GM18498 (cell line): Measurements from ENCODE around the gene HNRNPA3.
A peak's percentile ranks its signal among the peaks of the same experiment; 100 is the strongest.
"Not testable (repeated sequence)": the region's sequence is repeated elsewhere in the genome, so short reads cannot be mapped to it uniquely, and the experiment has no call there.

Experiments
- ATAC-seq: cut with Tn5 transposase; IDR thresholded peaks from one replicate; pipeline ENCODE4 v1.9.1; 2021; ENCODE audit warnings: mild to moderate bottlenecking, moderate library complexity; ENCODE audit not compliant: unreplicated experiment

HNRNPA3 gene

DNA sequence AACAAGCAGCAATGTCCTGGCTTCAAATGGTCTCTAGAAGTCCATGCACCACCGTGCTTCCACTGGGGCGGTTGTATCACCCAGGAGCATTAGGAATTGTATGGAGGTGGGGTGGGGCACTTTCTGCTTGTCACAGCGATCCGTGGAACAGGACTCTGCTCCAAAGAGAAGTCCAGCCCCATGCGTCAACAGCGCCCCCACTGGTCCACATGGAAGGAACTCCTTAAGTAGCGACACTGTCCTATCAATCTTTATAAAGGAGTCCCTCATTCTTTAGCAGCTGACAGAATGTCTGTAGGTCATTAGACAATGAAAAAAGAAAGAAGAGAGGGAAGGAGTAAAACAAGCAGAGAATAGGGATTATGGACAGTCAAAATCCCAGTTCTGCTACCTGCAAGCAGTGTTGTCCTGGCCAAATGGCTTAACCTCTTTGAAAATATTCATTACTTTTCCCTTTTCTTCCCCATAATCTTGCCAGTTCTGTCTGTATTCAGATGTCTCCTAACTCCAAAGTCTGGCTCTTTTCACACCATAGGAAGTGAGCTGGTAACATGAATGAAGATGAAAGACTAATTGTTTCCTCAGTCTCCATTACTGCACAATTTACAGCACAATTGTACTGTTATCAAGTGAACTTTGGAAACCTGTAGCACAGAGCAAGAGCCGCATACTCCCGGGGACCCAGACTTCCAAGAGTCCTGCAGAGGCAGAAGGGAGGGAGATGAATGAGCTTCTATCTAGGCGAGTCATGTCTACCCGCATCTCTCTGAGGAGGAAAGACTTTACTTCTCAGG is 42.0 kb downstream of the HNRNPA3 start:
- no peak for ATAC-seq

DNA sequence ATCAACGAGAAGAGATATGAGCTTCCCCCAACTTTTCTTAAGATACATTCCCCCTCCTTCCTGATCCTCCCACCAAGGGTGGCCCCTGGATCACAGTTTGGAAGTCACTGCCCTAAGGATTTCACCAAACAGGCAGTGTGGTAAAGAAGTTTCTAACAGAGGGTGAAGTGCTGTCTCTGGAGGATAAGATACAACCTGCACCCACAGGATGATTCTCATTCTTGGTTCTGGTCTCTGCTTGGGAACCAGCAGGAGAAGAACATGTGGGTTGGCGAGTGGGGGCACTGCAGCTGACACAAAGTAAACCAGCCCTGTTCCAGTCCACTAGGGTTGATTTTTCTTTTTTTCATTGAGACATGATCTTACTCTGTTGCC is 42.6 kb downstream of the HNRNPA3 start:
- no peak for ATAC-seq

DNA sequence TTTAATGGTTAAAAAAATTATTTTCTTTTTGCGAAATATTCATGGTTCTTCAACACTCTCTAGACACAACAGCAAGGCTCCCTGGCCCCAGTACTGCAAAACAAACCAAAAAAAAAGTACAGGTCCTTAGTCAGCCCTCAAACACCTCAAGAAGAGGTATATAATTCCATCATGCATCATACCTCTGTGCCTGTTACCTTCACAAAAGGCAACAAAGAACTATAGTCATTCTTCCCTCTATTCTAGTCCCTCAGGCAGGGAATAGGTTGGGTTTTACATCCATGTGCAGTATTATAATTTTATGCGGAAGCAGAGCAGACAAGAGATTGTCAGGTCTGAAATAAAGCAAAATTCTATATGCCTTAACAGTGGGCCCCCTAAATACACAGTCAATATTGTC is 43.4 kb downstream of the HNRNPA3 start:
- ATAC-seq = no peak

DNA sequence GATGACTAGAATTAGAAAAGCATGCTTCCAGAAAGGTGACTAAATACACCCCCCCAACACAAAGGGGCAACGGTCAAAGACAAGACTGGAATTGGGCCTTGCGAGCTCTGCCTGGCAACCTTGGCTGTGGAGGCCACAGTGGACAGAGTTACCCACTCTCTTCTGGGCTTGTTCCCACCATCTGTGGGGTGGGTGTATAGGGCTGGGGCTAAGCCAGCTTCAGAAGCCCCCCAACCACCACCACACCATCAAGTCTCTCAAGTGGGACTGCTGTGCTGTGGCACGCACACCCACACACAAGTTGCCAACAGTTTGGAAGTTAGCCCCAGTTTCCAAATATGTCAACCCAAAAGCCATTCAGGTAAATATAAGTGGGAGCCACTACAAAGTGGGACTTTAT is 44.1 kb downstream of the HNRNPA3 start:
- no peak for ATAC-seq

DNA sequence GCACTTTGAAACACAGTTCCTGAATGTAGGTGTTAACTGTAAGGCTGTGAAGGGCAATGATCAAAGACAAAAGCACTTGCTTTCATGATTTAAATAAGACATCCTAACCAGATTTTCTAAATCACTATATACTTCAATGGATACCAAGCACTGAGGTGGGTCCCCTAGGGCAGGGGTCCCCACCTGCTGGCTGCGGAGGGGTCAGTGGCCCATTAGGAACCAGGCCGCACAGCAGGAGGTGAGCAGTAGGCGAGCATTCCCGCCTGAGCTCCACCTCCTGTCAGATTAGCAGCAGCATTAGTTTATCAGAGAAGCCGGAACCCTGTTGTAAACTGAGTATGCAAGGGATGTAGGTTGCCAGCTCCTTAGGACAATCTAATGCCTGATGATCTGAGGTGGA is 44.9 kb downstream of the HNRNPA3 start:
- ATAC-seq = no peak

DNA sequence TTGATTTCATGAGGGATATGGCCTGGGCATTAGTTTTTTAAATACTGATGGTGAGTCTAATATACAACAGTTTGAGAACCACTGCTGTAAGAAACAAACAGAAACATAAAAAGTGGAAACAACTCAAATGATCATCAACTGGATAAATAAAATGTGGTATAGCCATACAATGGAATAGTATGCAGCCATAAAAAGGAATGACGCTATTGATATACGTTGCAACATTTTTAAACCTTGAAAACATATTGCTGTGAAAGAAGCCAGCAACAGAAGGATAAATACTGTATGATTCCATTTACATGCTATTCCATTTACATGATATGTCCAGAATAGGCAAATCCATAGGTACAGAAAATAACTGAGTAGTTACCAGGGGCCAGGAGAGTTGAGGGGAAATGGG is 45.5 kb downstream of the HNRNPA3 start:
- no peak for ATAC-seq

DNA sequence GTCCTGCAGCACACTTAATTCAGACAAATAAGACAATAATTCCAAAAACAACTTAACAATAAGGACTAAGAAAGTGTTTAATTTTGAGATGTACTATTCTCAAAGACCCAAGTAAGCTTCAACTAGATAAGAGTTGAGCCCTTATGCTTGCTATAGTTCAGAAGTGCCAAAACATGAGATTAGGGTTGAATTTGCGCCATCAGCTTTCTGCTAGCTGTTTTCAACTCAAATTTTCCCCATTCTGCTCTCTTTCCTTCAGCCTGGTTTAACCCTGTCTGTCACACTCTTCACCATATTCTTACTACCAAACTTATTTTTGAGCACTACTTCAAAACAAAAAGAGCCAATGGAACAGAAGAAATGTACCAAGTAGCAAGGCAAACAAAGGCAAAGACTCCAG is 47.8 kb downstream of the HNRNPA3 start:
- no peak for ATAC-seq

DNA sequence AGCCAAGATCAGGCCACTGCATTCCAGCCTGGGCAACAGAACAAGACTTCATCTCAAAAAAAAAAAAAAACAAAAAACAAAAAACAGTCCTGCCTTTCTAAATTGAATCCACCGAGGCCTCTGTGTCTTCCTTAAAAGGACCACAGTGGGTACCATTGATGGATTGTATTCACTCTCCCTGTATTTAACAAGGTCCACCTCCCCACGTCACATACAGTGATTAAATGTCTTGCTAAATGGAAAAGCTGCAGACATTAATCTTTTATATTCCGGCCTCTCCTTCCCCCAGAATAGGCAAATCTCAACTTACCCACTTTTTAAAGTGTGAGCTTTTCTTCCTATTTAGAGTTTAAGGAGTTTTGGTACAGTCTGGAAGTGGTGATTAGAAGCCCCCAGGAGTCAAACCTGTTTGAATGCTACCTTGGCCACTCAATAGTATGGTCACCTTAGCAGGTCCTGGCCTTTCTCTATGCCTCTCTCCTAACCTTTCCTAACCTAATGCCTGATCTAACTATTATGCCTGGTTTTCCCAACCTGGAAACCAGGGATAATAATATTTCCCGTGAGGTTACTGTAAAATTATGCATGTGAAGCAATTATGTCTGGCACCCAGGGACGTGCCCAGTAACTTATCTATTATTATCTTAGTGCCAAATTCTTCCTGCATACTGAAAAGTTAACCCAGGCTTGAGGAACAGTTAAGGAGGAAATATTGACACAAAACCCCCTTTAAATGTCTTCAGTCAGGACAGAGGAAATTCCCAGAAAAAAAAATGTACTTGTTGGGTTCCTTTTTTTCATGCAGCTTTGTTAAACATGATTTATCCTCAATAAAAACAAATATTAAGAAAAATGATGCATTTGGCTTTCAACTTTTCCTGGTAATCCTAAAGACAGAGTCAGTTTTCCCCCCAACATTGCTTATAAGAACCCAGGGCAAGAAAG is 48.8 kb downstream of the HNRNPA3 start:
- ATAC-seq = no peak

DNA sequence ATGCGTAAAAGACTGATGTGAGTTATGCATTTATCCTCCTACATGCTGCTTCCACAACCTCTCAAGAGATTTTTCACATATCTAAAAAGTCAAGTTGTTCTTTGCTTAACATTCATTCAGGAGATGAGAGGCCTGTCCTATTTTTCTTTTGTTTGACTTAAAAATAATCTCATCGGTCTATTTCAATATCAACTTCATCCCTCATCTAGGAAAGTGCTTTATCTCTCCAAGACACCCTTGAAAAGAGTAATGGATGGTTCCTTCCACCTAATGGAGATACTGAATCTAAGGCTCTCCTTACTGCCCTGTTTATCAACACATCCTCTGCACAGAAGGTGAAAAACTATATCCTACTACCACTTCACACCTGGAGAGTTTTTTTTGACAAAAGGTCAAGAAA is 49.5 kb downstream of the HNRNPA3 start:
- ATAC-seq = no peak

DNA sequence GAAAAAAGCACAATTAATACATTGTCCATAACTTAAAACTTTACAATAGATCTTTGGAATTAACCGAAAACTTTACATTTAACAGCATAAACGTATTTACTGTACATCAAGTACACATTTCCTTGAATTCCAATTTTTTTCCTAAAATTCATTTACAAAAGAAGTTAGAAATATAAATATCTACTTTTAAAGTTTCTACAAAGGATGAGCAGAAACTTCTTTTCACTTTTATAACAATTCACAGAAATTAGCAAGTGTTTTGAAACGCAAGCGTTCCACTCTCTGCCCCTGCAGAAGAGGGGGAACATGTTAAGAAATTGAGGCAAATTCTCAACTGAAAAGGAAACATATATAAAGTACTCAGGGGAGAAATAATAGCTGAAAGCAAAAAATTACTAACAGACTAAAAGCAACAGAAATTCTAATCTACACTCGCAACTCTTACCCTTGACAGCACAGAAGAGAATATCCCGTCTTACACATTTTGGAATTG is 50.4 kb downstream of the HNRNPA3 start:
- ATAC-seq = no peak

DNA sequence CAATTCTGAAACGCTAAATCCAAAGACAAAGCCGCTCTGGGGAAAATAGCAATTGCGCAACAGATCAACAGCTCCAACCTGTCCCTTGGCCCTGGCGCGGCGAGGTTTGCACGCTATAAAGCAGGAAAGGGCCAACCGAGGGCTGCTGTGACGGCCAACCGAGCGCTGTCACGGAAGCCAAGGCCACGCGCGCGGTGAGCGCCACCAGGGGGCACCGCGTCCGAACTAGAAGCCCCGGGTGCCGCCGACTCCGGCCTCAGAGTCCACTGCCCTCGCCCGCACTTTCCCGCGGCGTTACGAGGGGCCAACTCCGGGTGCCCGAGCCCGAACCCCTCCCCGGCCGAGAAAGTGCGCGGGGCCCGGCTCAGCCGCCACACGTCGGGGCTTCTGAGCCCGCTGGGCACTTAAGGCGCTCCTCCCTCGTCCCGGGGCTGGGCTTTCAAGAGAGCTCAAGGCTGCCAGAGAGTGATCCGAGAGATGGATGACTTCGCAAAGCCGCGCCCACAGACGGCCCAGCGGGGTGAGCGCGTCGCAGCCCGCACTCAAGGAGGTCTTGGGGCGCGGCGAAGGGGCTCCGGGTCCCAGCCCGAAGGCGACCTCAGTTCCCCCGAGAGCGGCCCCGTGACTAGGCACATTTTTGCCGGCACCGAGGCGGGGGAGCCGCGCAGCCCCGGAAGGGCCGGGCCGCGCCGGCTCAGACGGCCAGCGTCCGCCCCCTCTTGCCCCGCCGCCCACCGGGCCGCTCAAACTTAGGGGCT is 51.0 kb downstream of the HNRNPA3 start:
- peak; percentile 55 for ATAC-seq

DNA sequence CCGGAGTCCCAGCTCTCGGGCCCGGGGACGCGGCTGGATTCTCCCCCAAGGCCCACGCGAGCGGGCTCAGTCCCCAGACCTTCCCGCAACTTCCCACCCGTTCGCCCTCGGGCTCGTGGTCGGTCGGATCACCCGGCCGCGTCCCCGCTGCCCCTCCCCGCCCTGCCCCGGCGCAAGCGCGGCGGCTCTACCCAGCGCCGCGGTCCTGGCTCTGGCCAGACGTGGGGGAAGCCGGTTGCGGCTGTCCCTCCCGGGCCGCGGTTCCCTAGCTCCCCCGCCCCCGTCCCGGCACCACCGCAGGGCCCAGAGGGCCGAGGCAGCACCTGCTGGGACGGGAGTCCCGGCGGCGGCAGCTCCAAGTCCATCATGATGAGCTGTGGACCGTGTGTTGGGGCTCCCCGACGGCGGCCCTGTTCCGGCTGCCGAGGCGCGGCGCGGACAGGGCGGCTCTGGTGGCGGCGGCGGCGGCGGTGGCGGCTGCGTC is 51.7 kb downstream of the HNRNPA3 start:
- ATAC-seq = peak; percentile 24

DNA sequence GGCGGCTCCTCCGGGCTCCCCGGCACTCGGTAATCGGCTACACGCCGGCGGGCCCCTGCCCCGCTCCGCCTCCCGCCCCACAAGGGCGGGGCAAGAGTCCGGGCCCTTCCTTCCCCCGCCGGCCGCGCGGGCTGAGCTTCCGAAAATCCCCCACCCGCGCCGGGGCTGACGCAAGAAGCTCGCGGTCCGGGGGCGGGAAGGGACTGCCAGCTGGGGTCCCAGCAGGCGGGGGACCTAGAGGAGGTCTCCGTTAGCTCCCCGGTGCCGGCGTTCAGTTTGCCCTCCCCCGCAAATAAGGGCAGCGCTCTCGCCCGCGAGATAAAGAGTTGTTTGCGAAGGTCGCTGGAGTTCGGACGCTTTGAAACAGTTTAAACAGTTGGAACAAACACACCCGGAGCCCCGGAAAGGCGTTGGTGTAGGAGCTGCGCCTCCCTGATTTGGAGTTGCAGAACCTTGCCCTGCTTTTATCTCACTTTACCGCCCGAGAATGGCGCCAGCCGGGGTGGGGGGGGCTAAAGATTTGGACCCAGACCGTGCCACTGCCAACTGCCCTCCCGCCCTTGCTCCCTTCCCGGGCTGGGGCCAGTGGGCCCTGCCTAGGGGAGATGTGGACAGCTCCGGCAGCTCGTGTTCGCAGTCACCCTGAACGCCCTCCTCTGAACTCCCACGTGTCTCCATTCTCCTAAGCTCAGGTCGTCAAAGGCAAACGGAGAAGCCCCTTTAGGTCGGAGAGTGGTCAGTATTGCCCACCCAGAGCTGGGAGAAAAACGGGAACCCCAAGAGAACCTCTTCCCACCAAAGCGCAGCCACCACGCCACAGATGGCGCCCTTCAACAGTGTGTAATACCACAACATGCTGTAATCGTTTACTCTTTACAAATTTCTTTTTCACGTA is 52.3 kb downstream of the HNRNPA3 start, which contains the start of gene NFE2L2:
Gene NFE2L2 (minus strand): TSS at position 35 of the 895 bp plus-strand sequence. CDS start 151 bp downstream, outside the sequence.
- ATAC-seq = peak; percentile 73

DNA sequence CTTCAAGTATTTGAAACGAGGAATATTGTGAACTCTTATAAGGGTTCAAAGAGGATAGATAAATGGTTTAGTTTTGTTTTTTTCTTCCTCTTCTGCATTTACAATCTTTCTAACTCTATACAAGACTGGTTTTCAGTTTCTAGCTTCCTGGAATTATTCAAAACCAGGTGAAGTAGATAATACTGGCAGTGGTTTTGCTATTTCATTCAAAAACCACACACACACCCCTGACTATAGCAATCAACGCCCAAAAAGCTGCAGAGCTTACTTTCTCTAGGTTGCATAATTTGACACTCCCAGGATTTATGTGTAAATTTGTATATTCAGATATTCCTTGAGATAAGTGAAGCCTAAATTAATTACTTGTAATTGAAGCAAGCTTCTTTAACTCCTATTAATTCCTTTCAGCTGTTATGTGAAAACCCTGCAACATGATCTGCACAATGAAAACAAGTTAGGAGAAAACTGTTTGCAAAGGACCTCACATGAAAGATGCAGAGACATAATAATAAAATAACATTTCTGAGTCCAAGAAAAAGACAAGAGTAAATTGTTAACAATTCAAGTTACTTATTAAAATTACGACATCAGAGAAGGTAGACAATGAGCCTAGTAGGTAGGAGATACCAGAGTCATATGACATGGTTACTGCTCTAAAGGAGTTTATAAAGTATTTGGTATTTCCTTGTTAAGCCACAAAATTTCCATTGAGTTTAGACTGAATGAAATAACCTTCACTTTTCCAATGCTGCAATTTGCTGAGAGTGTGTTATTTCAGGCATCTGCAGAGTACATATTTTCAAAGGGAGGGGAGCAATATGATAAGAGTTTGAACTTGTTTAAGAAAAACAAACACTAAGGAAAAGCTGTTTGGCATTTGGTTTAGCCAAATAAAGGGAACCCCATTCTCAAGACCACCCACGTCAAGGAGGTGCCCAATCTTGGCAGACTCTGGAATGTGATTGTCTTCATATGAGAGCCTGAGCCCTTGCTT is 53.5 kb downstream of the HNRNPA3 start:
- ATAC-seq = no peak

DNA sequence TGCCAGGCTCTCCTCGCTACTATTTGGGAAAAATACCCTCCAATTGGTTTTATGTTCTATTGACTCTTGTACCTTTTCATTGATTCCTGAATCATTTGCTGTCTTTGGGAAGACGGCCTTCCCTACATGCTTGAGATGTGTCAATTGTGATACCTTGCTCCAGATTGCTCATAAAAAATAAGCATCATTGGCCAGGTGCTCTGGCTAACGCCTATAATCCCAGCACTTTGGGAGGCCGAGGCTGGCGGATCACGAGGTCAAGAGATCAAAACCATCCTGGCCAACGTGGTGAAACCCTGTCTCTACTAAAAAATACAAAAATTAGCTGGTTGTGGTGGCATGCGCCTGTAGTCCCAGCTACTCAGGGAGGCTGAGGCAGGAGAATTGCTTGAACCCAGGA is 54.4 kb downstream of the HNRNPA3 start:
- ATAC-seq = not testable (repeated sequence)

DNA sequence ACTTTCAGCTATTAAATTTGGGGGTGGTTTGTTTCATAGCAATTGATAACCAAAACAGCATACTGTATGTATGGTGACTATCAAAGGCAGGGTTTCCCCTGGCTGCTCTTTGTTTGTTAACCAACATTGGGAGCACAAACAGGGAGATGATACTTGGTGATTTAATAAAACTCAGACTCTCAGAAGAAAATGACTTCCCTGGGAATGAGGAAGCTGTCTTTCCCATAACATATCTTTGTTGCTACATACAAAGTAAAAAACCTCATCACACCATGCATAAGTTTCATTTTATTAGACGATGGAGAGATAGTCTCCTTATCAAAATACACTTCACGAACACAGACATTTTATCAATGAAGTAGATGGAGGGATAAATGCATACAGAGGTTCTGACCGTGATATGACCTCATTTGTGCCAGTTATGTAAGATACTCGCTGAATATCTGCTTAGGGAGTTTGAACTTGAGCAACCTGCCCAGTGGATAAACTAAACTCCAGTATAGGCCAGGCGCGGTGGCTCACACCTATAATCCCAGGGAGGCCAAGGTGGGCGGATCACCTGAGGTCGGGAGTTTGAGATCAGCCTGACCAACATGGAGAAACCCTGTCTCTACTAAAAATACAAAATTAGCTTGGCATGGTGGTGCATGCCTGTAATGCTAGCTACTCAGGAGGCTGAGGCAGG is 55.7 kb downstream of the HNRNPA3 start:
- ATAC-seq = no peak

DNA sequence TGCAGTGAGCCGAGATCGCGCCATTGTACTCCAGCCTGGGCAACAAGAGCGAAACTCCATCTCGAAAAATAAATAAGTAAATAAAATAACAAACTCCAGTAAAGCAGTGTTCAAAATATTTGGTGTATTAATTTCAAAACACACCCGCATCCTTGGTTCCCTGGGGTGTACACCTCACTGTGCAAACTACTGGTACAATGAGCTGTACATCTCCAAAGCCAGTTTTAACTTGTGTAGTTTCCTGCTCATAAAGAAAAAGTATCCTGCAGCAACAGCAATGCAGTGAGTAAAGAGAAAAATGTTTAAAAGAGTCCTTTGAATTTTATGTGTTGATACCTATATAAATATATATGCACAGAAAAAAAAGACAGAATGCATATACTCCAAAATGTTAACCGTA is 56.3 kb downstream of the HNRNPA3 start:
- no peak for ATAC-seq

DNA sequence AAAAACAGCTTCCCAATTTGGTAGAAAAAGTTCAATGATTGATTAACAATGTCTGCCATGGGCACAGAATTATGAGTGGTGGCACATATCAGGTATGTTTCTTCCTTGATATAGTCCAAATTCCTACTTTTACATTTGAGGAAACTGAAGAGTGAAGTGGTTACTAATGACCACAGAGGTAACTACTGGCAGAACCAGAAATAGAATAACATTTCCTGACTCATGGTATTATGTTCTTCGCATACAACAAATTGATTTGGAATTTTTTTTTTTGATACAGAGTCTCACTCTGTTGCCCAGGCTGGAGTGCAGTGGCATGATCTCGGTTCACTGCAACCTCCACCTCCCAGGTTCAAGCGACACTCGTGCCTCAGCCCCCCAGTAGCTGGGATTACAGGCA is 57.9 kb downstream of the HNRNPA3 start:
- ATAC-seq = no peak
